GM10266 (cell line): ENCODE measurements around the gene TIAM1.

Experiments used
- DNase-seq: peaks from one replicate; pipeline ENCODE4 v3.0.0; 2012; ENCODE audit errors: extremely low spot score
- TF ChIP-seq, protein P1 (sequence below): IDR thresholded peaks from 2 replicates; pipeline ENCODE4 v1.5.1; 2012; ENCODE audit warnings: mild to moderate bottlenecking, low read depth; ENCODE audit not compliant: control insufficient read depth, insufficient read depth; ENCODE audit errors: missing control alignments

Gene TIAM1

DNA sequence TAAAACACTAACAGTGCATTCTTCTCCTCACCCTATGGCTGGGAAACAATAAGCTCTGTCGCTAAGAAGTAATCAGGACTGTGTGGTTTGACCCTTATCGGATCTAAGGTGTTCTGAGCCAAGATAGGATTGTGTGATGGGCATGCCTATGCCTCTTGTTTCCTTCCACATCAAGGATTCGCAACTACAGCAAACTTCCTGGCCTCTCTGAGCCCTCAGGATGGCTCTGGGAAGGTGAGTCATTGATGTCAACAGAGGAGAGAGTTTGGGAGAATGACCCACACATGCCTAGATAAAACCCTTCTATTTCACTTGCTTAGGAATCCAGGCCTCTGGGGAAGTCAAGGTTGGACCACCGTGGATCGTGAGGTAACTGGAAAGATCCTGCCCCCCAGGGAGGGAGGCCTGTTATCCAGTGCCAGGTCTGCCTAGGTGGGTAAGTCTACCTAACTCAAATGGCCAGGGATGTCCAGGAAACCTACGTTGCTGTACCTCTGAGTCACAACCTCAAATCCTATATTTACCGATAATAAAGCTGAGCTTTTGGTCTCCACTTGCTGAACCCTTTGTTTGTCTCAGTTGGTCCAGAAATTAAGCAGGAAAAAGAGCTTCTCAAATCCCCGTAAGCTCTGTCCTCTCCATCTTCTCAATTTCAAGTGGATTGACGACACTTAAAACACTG is 27.4 kb downstream of the TIAM1 start:
- DNase-seq, result no peak
- TF ChIP-seq, protein P1, sequence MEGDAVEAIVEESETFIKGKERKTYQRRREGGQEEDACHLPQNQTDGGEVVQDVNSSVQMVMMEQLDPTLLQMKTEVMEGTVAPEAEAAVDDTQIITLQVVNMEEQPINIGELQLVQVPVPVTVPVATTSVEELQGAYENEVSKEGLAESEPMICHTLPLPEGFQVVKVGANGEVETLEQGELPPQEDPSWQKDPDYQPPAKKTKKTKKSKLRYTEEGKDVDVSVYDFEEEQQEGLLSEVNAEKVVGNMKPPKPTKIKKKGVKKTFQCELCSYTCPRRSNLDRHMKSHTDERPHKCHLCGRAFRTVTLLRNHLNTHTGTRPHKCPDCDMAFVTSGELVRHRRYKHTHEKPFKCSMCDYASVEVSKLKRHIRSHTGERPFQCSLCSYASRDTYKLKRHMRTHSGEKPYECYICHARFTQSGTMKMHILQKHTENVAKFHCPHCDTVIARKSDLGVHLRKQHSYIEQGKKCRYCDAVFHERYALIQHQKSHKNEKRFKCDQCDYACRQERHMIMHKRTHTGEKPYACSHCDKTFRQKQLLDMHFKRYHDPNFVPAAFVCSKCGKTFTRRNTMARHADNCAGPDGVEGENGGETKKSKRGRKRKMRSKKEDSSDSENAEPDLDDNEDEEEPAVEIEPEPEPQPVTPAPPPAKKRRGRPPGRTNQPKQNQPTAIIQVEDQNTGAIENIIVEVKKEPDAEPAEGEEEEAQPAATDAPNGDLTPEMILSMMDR, result no peak

DNA sequence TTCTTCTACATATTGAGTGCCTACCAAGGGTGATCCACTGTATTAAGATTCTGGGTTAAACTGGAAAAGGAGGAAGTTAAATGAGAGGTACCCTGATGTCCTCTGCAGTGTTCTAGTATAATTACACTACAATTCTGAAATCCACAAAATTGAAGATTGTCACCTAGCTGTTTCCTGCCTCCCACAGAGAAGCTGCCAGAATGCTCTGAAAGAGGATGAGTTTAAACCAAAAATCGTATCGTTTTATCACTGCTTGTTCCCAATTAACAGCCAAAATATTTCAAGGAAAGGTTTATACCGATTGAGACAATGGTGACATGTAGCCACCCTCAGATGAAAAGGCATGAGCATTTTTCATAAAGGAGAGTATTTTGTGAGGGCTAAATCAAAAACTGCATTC is 28.0 kb downstream of the TIAM1 start:
- TF ChIP-seq, protein P1, result no peak
- DNase-seq, result no peak

DNA sequence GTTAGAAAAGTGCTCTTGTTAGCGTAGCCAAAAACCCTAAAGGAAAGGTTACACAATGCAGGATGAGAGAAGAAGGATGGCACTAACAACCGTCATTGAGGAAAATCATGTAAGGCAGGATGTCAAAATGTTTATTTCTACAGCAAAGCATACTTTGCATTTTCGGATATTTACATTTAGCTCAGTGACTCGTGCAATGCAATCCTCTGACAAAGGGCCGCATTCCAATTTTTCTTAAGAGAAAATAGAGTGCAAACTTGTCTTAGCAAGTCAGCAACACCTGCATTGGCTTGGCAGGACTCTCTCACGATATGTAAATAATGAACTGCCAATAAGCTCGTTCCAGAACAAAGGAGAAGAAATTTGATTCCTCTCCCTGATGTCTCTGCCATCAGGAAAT is 33.3 kb downstream of the TIAM1 start:
- TF ChIP-seq, protein P1, result no peak
- DNase-seq, result no peak

DNA sequence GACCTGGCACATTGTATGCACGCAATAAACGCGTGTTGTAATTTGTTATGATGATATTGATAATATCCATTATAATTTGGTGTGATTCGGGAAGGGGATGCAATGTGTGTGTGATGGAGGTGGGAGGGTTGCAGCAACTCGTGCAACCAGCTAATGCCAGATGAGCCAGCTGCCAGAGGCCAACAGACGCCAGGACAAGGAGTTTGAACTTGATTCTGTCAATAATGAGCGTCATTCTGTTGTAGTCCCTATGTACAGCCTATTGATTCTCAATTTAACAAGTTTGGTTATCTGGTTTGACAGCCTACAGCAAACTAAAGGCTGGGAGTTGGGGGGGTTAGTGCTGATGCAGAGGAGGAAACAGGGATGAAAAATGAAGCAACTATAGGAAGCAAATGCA is 35.5 kb downstream of the TIAM1 start:
- no peak for DNase-seq
- TF ChIP-seq, protein P1, result no peak

DNA sequence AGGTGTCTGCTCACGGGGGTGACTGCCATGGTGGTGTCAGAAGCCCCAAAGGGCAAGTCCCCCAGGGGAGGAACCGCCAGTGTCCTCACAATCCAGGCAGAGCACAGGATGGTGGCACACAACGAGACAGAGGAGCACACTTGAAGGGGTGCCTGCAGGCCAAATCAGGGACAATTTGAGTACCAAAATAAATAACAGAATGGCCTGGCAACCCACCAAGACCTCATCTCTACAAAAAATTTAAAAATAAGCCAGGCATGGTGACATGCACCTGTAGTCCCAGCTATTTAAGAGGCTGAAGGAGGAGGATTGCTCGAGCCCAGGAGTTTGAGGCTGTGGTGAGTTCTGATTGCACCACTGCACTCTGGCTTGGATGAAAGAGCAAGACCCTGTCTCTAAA is 38.2 kb downstream of the TIAM1 start:
- TF ChIP-seq, protein P1, result no peak
- no peak for DNase-seq

DNA sequence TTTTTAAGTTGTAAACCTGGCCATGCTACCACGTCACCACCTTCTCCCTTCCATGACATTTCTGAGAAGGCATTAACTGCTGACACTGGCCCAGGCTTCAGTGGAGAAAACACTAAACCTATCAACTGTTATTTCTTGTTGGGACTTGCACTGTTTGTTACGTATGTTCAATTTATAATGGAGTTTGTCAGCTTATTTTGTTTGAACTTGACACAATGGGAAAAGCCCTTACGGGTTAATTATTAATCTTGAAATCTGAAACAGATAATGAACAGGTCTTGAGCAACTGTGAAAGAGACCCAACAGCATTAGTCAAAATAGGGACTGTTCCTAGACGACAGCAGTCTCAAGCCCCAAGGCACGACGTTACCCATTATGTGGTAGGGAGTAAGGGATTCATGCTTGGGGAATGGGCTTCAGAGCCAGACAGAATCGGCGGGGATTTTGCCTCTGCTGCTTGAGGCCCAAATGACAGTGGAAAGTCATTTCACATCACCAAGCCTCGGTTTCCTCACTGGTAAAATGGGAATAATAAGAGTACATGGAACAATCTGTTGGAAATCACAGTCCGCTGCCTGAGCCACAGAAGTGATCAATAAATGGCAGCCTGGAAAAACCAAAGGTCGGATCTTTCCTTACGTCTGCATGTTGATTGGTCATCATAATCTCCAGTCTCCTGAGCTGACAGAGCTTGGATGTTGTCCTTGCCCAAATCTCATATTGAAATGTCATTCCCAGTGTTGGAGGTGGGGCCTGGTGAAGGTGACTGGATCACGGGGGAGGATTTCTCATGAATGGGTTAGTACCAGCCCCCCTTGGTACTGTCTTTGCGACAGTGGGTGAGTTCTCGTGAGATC is 44.5 kb downstream of the TIAM1 start:
- TF ChIP-seq, protein P1, result no peak
- no peak for DNase-seq
